HepG2 (cell line): ENCODE data around the gene TBX6. TPM values are rescaled to one million over a fixed set of nuclear protein-coding genes. Genes with fewer than 3 reads are reported as not detected.

Experiments
- ADNP ChIP-seq: sonication (generic); formaldehyde crosslinking; IDR thresholded peaks from 2 replicates; pipeline ENCODE4 v1.4.0; 2020; ENCODE audit warnings: missing genetic modification reagents
- ATF3 ChIP-seq: sonication (generic); formaldehyde crosslinking; IDR thresholded peaks from 2 replicates; pipeline ENCODE4 v1.4.0; 2020; ENCODE audit warnings: missing genetic modification reagents
- ATF7 ChIP-seq, 2 experiments: fragments of 450-650 bp in 1 of 2; sonication (generic) in 1 of 2; formaldehyde crosslinking in 1 of 2; IDR thresholded peaks; 2 replicates each; pipeline versions ENCODE4 v1.4.0 to v1.6.1; 2016 to 2020; ENCODE audit warnings: antibody characterized with exemption in 1 of 2, mild to moderate bottlenecking in 1 of 2, missing genetic modification reagents in 1 of 2
- DMAP1 ChIP-seq: IDR thresholded peaks from 2 replicates; pipeline ENCODE4 v1.6.1; 2016
- DPF2 ChIP-seq: sonication (generic); formaldehyde crosslinking; IDR thresholded peaks from 2 replicates; pipeline ENCODE4 v1.4.0; 2020; ENCODE audit warnings: mild to moderate bottlenecking, low read depth, missing genetic modification reagents, borderline replicate concordance
- FOXP1 ChIP-seq, 2 experiments: fragments of 450-650 bp in 1 of 2; IDR thresholded peaks; 2 replicates each; pipeline ENCODE4 v1.6.1; 2017 to 2018; ENCODE audit warnings: antibody characterized with exemption in 1 of 2
- IRX3 ChIP-seq: sonication (generic); formaldehyde crosslinking; IDR thresholded peaks from 2 replicates; pipeline ENCODE4 v1.8.1; 2023; ENCODE audit warnings: mild to moderate bottlenecking, low read depth, missing genetic modification reagents, borderline replicate concordance
- KAT8 ChIP-seq: IDR thresholded peaks from 2 replicates; pipeline ENCODE4 v1.6.1; 2016; ENCODE audit warnings: missing genetic modification reagents, missing compliant biosample characterization
- KLF6 ChIP-seq: IDR thresholded peaks from 2 replicates; pipeline ENCODE4 v1.8.0; 2016; ENCODE audit warnings: missing biosample characterization, missing genetic modification reagents
- NFATC3 ChIP-seq: sonication (generic); formaldehyde crosslinking; IDR thresholded peaks from 2 replicates; pipeline ENCODE4 v1.5.1; 2020; ENCODE audit warnings: mild to moderate bottlenecking, missing genetic modification reagents
- PTBP1 ChIP-seq: fragments of 200-400 bp; formaldehyde crosslinking; IDR thresholded peaks from 2 replicates; pipeline ENCODE4 v1.6.1; 2018; ENCODE audit warnings: low read length, low read depth; ENCODE audit not compliant: poor library complexity, severe bottlenecking
- SATB2 ChIP-seq: sonication (generic); formaldehyde crosslinking; IDR thresholded peaks from 2 replicates; pipeline ENCODE4 v1.5.0; 2020; ENCODE audit warnings: missing genetic modification reagents
- THYN1 ChIP-seq: sonication (generic); formaldehyde crosslinking; IDR thresholded peaks from 2 replicates; pipeline ENCODE4 v1.8.1; 2023; ENCODE audit warnings: low read depth, mild to moderate bottlenecking, moderate library complexity, missing genetic modification reagents, borderline replicate concordance
- ZBTB14 ChIP-seq: sonication (generic); formaldehyde crosslinking; IDR thresholded peaks from 2 replicates; pipeline ENCODE4 v1.4.0; 2020; ENCODE audit warnings: missing genetic modification reagents
- ZNF143 ChIP-seq: sonication (generic); formaldehyde crosslinking; IDR thresholded peaks from 2 replicates; pipeline ENCODE4 v1.4.0; 2020; ENCODE audit warnings: missing genetic modification reagents
- ZNF354B ChIP-seq: sonication (generic); formaldehyde crosslinking; IDR thresholded peaks from 2 replicates; pipeline ENCODE4 v1.8.0; 2022; ENCODE audit warnings: mild to moderate bottlenecking, missing genetic modification reagents
- ZNF609 ChIP-seq: sonication (generic); formaldehyde crosslinking; IDR thresholded peaks from 2 replicates; pipeline ENCODE4 v1.4.0; 2020; ENCODE audit warnings: mild to moderate bottlenecking, missing genetic modification reagents, borderline replicate concordance
- ZNF704 ChIP-seq: sonication (generic); formaldehyde crosslinking; IDR thresholded peaks from 2 replicates; pipeline ENCODE4 v1.8.1; 2023; ENCODE audit warnings: mild to moderate bottlenecking, inconsistent platforms, moderate library complexity, missing genetic modification reagents, borderline replicate concordance
- ZSCAN31 ChIP-seq: sonication (generic); formaldehyde crosslinking; IDR thresholded peaks from 2 replicates; pipeline ENCODE4 v1.5.0; 2020; ENCODE audit warnings: low read depth, mild to moderate bottlenecking, missing genetic modification reagents
- polyA plus RNA-seq, 8 experiments: library from polyadenylated mRNA; depleted of rRNA in 3 of 8; stranded (reverse) in 7 of 8; unstranded in 1 of 8; fragments of >200 nt; fragmentation: Illumina TruSeq in 4 of 8; extraction: Trizol in 4 of 8; gene quantifications; 2 replicates each; pipeline versions ENCODE4 v1.2.1 to v1.2.3, GENCODE V29; 2011 to 2016; ENCODE audit warnings: low read depth in 4 of 8, missing spikeins in 1 of 8, mixed read lengths in 1 of 8; ENCODE audit not compliant: insufficient read depth in 1 of 8
- total RNA-seq, 5 experiments: library from RNA; depleted of rRNA; stranded (reverse); fragments of >200 nt; fragmentation: Illumina TruSeq; extraction: Trizol; gene quantifications; 2 replicates each; pipeline ENCODE4 v1.2.3, GENCODE V29; 2016; ENCODE audit warnings: low read depth in 1 of 5
- TF ChIP-seq, protein P1 (sequence below): sonication (generic); formaldehyde crosslinking; IDR thresholded peaks from 2 replicates; pipeline ENCODE4 v1.4.0; 2020; ENCODE audit warnings: mild to moderate bottlenecking, low read depth, missing genetic modification reagents

Gene TBX6
- total and polyA plus RNA-seq, 2 of the 13 experiments (the other 11 are each of a cell fraction or from before 2014, with no cell fraction given): 0.24 to 0.42 TPM

GRCh38 chr16:30091474-30092372, at the start of gene TBX6 (continued):
- TF ChIP-seq PTBP1 (peak; percentile 16), ZBTB14 (peak; percentile 65), KLF6 (CRISPR knock-in tag) (0 out of 2 replicates have a peak, but pooled peaks have one; percentile 29), ZNF609 (CRISPR knock-in tag) (no peak), ZNF704 (no peak; the same call in 1 of the 2 replicates), DPF2 (CRISPR knock-in tag) (0 out of 2 replicates have a peak, but pooled peaks have one; percentile 1), NFATC3 (CRISPR knock-in tag) (0 out of 2 replicates have a peak, but pooled peaks have one; percentile 66), THYN1 (CRISPR knock-in tag) (no peak), IRX3 (CRISPR knock-in tag) (no peak), DMAP1 (CRISPR knock-in tag) (peak; percentile 41; the same call in 1 of the 2 replicates), ZSCAN31 (CRISPR knock-in tag) (peak; percentile 63), ZNF143 (peak; percentile 100), ATF3 (CRISPR knock-in tag) (peak; percentile 38; the same call in 1 of the 2 replicates), ATF7 (IDR thresholded peaks at IDR 0.05) (no peak), ATF7 (CRISPR knock-in tag; IDR thresholded peaks at IDR 0.05) (0 out of 2 replicates have a peak, but pooled peaks have one; percentile 10), ADNP (CRISPR knock-in tag) (no peak), FOXP1 (IDR thresholded peaks at IDR 0.05) (no peak), FOXP1 (CRISPR knock-in tag; IDR thresholded peaks at IDR 0.05) (no peak), KAT8 (peak; percentile 79), SATB2 (CRISPR knock-in tag) (peak; percentile 91), ZNF354B (CRISPR knock-in tag) (no peak)
- TF ChIP-seq, protein P1, sequence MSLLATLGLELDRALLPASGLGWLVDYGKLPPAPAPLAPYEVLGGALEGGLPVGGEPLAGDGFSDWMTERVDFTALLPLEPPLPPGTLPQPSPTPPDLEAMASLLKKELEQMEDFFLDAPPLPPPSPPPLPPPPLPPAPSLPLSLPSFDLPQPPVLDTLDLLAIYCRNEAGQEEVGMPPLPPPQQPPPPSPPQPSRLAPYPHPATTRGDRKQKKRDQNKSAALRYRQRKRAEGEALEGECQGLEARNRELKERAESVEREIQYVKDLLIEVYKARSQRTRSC (CRISPR knock-in tag): no peak
